ENCODE data around the gene ANKRD52.

The ANKRD52 gene

DNA sequence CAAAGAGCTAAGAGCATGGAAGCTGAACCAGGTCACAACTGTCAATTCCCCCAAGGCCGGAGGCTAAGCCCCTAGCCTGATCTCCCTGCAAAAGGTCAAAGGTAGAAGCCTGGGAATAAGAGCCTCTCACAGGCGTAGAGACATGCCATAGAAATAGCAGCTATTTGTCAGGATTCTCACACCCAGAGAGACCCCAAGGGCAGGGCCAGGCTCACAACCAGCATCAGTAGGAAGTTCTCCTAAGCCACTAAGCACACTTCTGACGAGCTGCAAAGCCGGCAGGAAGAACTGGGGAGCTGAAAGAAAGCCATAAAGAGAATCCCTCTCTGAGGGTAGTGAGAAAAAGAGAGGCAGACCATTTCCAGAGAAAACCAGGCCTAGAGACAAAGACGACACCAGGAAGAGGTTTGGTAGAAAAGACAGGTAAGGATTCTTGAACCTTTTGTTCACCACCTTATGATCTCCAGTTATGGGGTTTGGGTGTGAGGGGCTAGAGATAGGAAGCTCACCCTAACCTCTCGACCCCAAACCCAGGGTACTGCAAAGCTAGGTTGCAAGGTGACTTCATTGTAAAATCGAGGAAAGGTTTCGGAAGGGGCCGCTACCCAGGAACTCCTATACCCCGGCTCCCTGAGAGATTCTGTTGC is 69.9 kb downstream of the ANKRD52 start:
- in situ Hi-C loops (cut with MboI; ENCODE audit: low pct_unique_long_range_greater_than_20kb, low sequenced_read_pairs, unreplicated experiment) = no loop called here
- DNase-seq (ENCODE audit: low spot score) = no peak
- TF ChIP-seq, protein P1, sequence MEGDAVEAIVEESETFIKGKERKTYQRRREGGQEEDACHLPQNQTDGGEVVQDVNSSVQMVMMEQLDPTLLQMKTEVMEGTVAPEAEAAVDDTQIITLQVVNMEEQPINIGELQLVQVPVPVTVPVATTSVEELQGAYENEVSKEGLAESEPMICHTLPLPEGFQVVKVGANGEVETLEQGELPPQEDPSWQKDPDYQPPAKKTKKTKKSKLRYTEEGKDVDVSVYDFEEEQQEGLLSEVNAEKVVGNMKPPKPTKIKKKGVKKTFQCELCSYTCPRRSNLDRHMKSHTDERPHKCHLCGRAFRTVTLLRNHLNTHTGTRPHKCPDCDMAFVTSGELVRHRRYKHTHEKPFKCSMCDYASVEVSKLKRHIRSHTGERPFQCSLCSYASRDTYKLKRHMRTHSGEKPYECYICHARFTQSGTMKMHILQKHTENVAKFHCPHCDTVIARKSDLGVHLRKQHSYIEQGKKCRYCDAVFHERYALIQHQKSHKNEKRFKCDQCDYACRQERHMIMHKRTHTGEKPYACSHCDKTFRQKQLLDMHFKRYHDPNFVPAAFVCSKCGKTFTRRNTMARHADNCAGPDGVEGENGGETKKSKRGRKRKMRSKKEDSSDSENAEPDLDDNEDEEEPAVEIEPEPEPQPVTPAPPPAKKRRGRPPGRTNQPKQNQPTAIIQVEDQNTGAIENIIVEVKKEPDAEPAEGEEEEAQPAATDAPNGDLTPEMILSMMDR (IDR thresholded peaks at IDR 0.05; ENCODE audit: extremely low read depth, insufficient read depth, missing control alignments) = no peak
